HEK293 (cell line): ENCODE measurements around the gene DOCK9.
"Not testable (repeated sequence)": the region's sequence is repeated elsewhere in the genome, so short reads cannot be mapped to it uniquely, and the experiment has no call there.

Experiments used
- CTCF ChIA-PET: fragments of 350-600 bp; formaldehyde crosslinking; extraction: SDS; loops from one replicate; lab custom pipeline; 2021; ENCODE audit warnings: antibody characterized with exemption; lab: Yijun Ruan, JAX
- POLR2A ChIA-PET: fragments of 300-600 bp; formaldehyde crosslinking; extraction: SDS; loops from one replicate; lab custom pipeline; 2020; ENCODE audit warnings: antibody characterized with exemption, inconsistent platforms; lab: Yijun Ruan, JAX
- H3K27ac ChIP-seq: fragments of 200-500 bp; sonication (Bioruptor generic); 2 replicates; pipeline ENCODE4 v1.5.1; 2014; ENCODE audit warnings: low read depth, low read length, control low read depth, inconsistent platforms; ENCODE audit errors: extremely low read depth
- H3K36me3 ChIP-seq, 2 experiments: fragments of 200-500 bp in 1 of 2; sonication (Bioruptor generic) in 1 of 2; 1 replicate in 1 of 2; 2 replicates in 1 of 2; pipeline ENCODE4 v1.5.1; 2014 to 2017; ENCODE audit warnings: inconsistent platforms in 2 of 2, low read length in 2 of 2; ENCODE audit not compliant: control insufficient read depth in 2 of 2, insufficient read depth in 1 of 2
- H3K4me1 ChIP-seq: fragments of 200-500 bp; sonication (Bioruptor generic); 2 replicates; pipeline ENCODE4 v1.5.1; 2014; ENCODE audit warnings: mild to moderate bottlenecking, low read length, inconsistent platforms; ENCODE audit not compliant: control insufficient read depth, insufficient read depth
- H3K4me3 ChIP-seq: 2 replicates; pipeline ENCODE4 v1.5.1; 2011; ENCODE audit warnings: low read depth, mild to moderate bottlenecking, control low read depth, low read length, moderate library complexity
- H3K9me3 ChIP-seq: fragments of 200-500 bp; sonication (Bioruptor generic); 2 replicates; pipeline ENCODE4 v1.5.1; 2014; ENCODE audit warnings: low read depth, low read length, inconsistent platforms; ENCODE audit not compliant: control insufficient read depth, insufficient read depth
- EGR2 ChIP-seq: fragments of 450-650 bp; formaldehyde crosslinking; IDR thresholded peaks from 2 replicates; pipeline ENCODE4 v1.5.1; 2016; ENCODE audit warnings: low read depth, missing biosample characterization, missing genetic modification characterization
- INSM2 ChIP-seq: fragments of 450-650 bp; formaldehyde crosslinking; IDR thresholded peaks from 2 replicates; pipeline ENCODE4 v1.5.1; 2016; ENCODE audit warnings: missing biosample characterization, missing genetic modification characterization
- YY1 ChIP-seq: fragments of 450-650 bp; formaldehyde crosslinking; IDR thresholded peaks from 2 replicates; pipeline ENCODE4 v1.5.1; 2018; ENCODE audit warnings: missing biosample characterization, missing genetic modification characterization
- ZBTB20 ChIP-seq: fragments of 450-650 bp; formaldehyde crosslinking; IDR thresholded peaks from 2 replicates; pipeline ENCODE4 v1.5.1; 2016; ENCODE audit warnings: missing biosample characterization, missing genetic modification characterization
- ZBTB21 ChIP-seq: fragments of 450-650 bp; formaldehyde crosslinking; IDR thresholded peaks from 2 replicates; pipeline ENCODE4 v1.5.1; 2017; ENCODE audit warnings: missing biosample characterization, missing genetic modification characterization
- ZFHX2 ChIP-seq: fragments of 450-650 bp; formaldehyde crosslinking; conservative IDR thresholded peaks from 2 replicates; pipeline ENCODE4 v1.5.1; 2016; ENCODE audit warnings: missing biosample characterization, missing genetic modification characterization
- ZNF121 ChIP-seq: fragments of 450-650 bp; formaldehyde crosslinking; IDR thresholded peaks from 2 replicates; pipeline ENCODE4 v1.5.1; 2016; ENCODE audit warnings: missing biosample characterization, missing genetic modification characterization
- ZNF146 ChIP-seq: fragments of 450-650 bp; formaldehyde crosslinking; IDR thresholded peaks from 2 replicates; pipeline ENCODE4 v1.5.1; 2016; ENCODE audit warnings: missing biosample characterization, missing genetic modification characterization
- ZNF157 ChIP-seq: fragments of 450-650 bp; formaldehyde crosslinking; IDR thresholded peaks from 2 replicates; pipeline ENCODE4 v1.5.1; 2016; ENCODE audit warnings: missing biosample characterization, missing genetic modification characterization
- ZNF18 ChIP-seq: fragments of 450-650 bp; formaldehyde crosslinking; IDR thresholded peaks from 2 replicates; pipeline ENCODE4 v1.5.1; 2016; ENCODE audit warnings: missing biosample characterization, missing genetic modification characterization
- ZNF266 ChIP-seq: fragments of 450-650 bp; formaldehyde crosslinking; IDR thresholded peaks from 2 replicates; pipeline ENCODE4 v1.5.1; 2016; ENCODE audit warnings: missing biosample characterization, missing genetic modification characterization, low read depth
- ZNF280C ChIP-seq: fragments of 450-650 bp; formaldehyde crosslinking; IDR thresholded peaks from 2 replicates; pipeline ENCODE4 v1.5.1; 2016; ENCODE audit warnings: missing biosample characterization, missing genetic modification characterization
- ZNF280D ChIP-seq: fragments of 450-650 bp; formaldehyde crosslinking; IDR thresholded peaks from 2 replicates; pipeline ENCODE4 v1.5.1; 2016; ENCODE audit warnings: missing biosample characterization, missing genetic modification characterization
- ZNF302 ChIP-seq: fragments of 450-650 bp; formaldehyde crosslinking; IDR thresholded peaks from 2 replicates; pipeline ENCODE4 v1.5.1; 2016; ENCODE audit warnings: missing biosample characterization, missing genetic modification characterization, low read depth
- ZNF501 ChIP-seq: fragments of 450-650 bp; formaldehyde crosslinking; IDR thresholded peaks from 2 replicates; pipeline ENCODE4 v1.5.1; 2016; ENCODE audit warnings: missing biosample characterization, missing genetic modification characterization
- ZSCAN18 ChIP-seq: fragments of 450-650 bp; formaldehyde crosslinking; IDR thresholded peaks from 2 replicates; pipeline ENCODE4 v1.5.1; 2016; ENCODE audit warnings: missing biosample characterization, missing genetic modification characterization
- ZSCAN23 ChIP-seq: fragments of 450-650 bp; formaldehyde crosslinking; IDR thresholded peaks from 2 replicates; pipeline ENCODE4 v1.5.1; 2016; ENCODE audit warnings: missing biosample characterization, missing genetic modification characterization
- TF ChIP-seq, protein P1 (sequence below): fragments of 450-650 bp; formaldehyde crosslinking; IDR thresholded peaks from 2 replicates; pipeline ENCODE4 v1.5.1; 2016; ENCODE audit warnings: missing biosample characterization, missing genetic modification characterization
- TF ChIP-seq, protein P2 (sequence below): fragments of 450-650 bp; formaldehyde crosslinking; IDR thresholded peaks from 2 replicates; pipeline ENCODE4 v1.5.1; 2016; ENCODE audit warnings: missing biosample characterization, missing genetic modification characterization

DOCK9 gene

GRCh38 chr13:98755116-98755515 is 222.7 kb downstream of the DOCK9 start (continued):
- no peak for TF ChIP-seq ZNF501 (tag by site-specific recombination)
- no peak for TF ChIP-seq ZSCAN18 (tag by site-specific recombination)
- TF ChIP-seq, protein P1, sequence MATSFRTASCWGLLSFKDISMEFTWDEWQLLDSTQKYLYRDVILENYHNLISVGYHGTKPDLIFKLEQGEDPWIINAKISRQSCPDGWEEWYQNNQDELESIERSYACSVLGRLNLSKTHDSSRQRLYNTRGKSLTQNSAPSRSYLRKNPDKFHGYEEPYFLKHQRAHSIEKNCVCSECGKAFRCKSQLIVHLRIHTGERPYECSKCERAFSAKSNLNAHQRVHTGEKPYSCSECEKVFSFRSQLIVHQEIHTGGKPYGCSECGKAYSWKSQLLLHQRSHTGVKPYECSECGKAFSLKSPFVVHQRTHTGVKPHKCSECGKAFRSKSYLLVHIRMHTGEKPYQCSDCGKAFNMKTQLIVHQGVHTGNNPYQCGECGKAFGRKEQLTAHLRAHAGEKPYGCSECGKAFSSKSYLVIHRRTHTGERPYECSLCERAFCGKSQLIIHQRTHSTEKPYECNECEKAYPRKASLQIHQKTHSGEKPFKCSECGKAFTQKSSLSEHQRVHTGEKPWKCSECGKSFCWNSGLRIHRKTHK: no peak
- TF ChIP-seq ZNF121 (tag by site-specific recombination): no peak

GRCh38 chr13:98754468-98754867 is 223.4 kb downstream of the DOCK9 start:
- POLR2A ChIA-PET, CTCF ChIA-PET: not testable (repeated sequence)

GRCh38 chr13:98752467-98753290 is 225.2 kb downstream of the DOCK9 start, which contains the start of gene SLC15A1:
SLC15A1 (minus strand) TSS chr13:98752672; CDS start chr13:98752598, 74 bp downstream.
- CTCF ChIA-PET: no interaction called here
- H3K4me3 ChIP-seq: peak within 1 kb of the TSS; percentile 21
- no peak within 1 kb of the TSS; the same call in 1 of the 2 replicates for H3K27ac ChIP-seq
- no peaks in the 10 kb centered on the region for H3K4me1 ChIP-seq
- POLR2A ChIA-PET: no interaction called here
- H3K9me3 ChIP-seq: no peaks in the 10 kb centered on the region
- H3K36me3 ChIP-seq: no peaks in the 10 kb centered on the region
- TF ChIP-seq ZSCAN23 (tag by site-specific recombination): 0 out of 2 replicates have a peak, but pooled peaks have one; percentile 14
- peak; percentile 65; the same call in 1 of the 2 replicates for TF ChIP-seq ZNF18 (tag by site-specific recombination)
- TF ChIP-seq ZFHX2 (tag by site-specific recombination): 0 out of 2 replicates have a peak, but pooled peaks have one; percentile 44
- no peak for TF ChIP-seq ZNF280C (tag by site-specific recombination)
- TF ChIP-seq ZNF157 (tag by site-specific recombination): no peak
- TF ChIP-seq ZNF302 (tag by site-specific recombination): no peak
- TF ChIP-seq ZNF266 (tag by site-specific recombination): no peak
- 0 out of 2 replicates have a peak, but pooled peaks have one; percentile 16 for TF ChIP-seq YY1 (tag by site-specific recombination)
- TF ChIP-seq ZNF280D: no peak
- TF ChIP-seq ZBTB21 (tag by site-specific recombination): no peak
- peak; percentile 26; the same call in 1 of the 2 replicates for TF ChIP-seq INSM2 (tag by site-specific recombination)
- TF ChIP-seq ZBTB20 (tag by site-specific recombination): peak; percentile 90
- TF ChIP-seq, protein P2, sequence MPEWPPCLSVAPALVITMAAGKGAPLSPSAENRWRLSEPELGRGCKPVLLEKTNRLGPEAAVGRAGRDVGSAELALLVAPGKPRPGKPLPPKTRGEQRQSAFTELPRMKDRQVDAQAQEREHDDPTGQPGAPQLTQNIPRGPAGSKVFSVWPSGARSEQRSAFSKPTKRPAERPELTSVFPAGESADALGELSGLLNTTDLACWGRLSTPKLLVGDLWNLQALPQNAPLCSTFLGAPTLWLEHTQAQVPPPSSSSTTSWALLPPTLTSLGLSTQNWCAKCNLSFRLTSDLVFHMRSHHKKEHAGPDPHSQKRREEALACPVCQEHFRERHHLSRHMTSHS (tag by site-specific recombination): peak; percentile 60; the same call in 1 of the 2 replicates
- 0 out of 2 replicates have a peak, but pooled peaks have one; percentile 13 for TF ChIP-seq EGR2

More at GRCh38 chr13:98754468-98754867, 223.4 kb downstream of the DOCK9 start:
- not testable (repeated sequence) for H3K4me3 ChIP-seq
- peak; percentile 92 for TF ChIP-seq ZNF146 (tag by site-specific recombination)
- TF ChIP-seq, all 188 proteins: peak for 1; not testable (repeated sequence) for 187
- not testable (repeated sequence) for H3K27ac ChIP-seq, H3K9me3 ChIP-seq, H3K36me3 ChIP-seq, H3K4me1 ChIP-seq
